ENCODE results near the gene ABL1.
"Not testable (repeated sequence)": the region's sequence is repeated elsewhere in the genome, so short reads cannot be mapped to it uniquely, and the experiment has no call there.

ABL1 gene

GRCh38 chr9:130803116-130803515 is 31.9 kb upstream of the ABL1 start:
- DNase-seq (ENCODE audit: low read depth, low spot score); H3K27ac ChIP-seq (ENCODE audit: low read length); H3K9me3 ChIP-seq (ENCODE audit: control insufficient read depth, insufficient read depth, low read length); H3K36me3 ChIP-seq (ENCODE audit: control insufficient read depth, insufficient read depth, low read length); H3K4me3 ChIP-seq (ENCODE audit: low read length); H3K27me3 ChIP-seq (ENCODE audit: control insufficient read depth, insufficient read depth, low read length); H3K4me1 ChIP-seq (ENCODE audit: control insufficient read depth, insufficient read depth, low read length): not testable (repeated sequence)
- WGBS (ENCODE audit: insufficient coverage, insufficient read length): no CpG with 5 or more reads among the region's 11 CpGs

- Histone ChIP-seq H3K4me3 (ENCODE audit: low read length) (no peak overlapping the region), H3K27ac (ENCODE audit: low read length) (no peak overlapping the region), H3K36me3 (ENCODE audit: control insufficient read depth, insufficient read depth, low read length) (no peaks in the 10 kb centered on the region), H3K27me3 (ENCODE audit: control insufficient read depth, insufficient read depth, low read length) (no peaks in the 10 kb centered on the region), H3K4me1 (ENCODE audit: control insufficient read depth, insufficient read depth, low read length) (no peaks in the 10 kb centered on the region), H3K9me3 (ENCODE audit: control insufficient read depth, insufficient read depth, low read length) (no peaks in the 10 kb centered on the region)
- DNase-seq (ENCODE audit: low read depth, low spot score): no peak
- no CpG with 5 or more reads among the region's 1 CpG for WGBS (ENCODE audit: insufficient coverage, insufficient read length)
Measured at GRCh38 chr9:130805510-130806326, 29.3 kb upstream of the ABL1 start.

- H3K9me3 ChIP-seq (ENCODE audit: control insufficient read depth, insufficient read depth, low read length): no peaks in the 10 kb centered on the region
- H3K27ac ChIP-seq (ENCODE audit: low read length): no peak overlapping the region
- no peak for DNase-seq (ENCODE audit: low read depth, low spot score)
- no peaks in the 10 kb centered on the region for H3K36me3 ChIP-seq (ENCODE audit: control insufficient read depth, insufficient read depth, low read length)
- no CpG with 5 or more reads among the region's 1 CpG for WGBS (ENCODE audit: insufficient coverage, insufficient read length)
- H3K27me3 ChIP-seq (ENCODE audit: control insufficient read depth, insufficient read depth, low read length): no peaks in the 10 kb centered on the region
- no peaks in the 10 kb centered on the region for H3K4me1 ChIP-seq (ENCODE audit: control insufficient read depth, insufficient read depth, low read length)
- H3K4me3 ChIP-seq (ENCODE audit: low read length): no peak overlapping the region
Measured at GRCh38 chr9:130806327-130806716, 28.7 kb upstream of the ABL1 start.

GRCh38 chr9:130810609-130811136 is 24.4 kb upstream of the ABL1 start:
- no peak overlapping the region for H3K27ac ChIP-seq (ENCODE audit: low read length)
- H3K36me3 ChIP-seq (ENCODE audit: control insufficient read depth, insufficient read depth, low read length): no peaks in the 10 kb centered on the region
- H3K27me3 ChIP-seq (ENCODE audit: control insufficient read depth, insufficient read depth, low read length): no peaks in the 10 kb centered on the region
- no peak for DNase-seq (ENCODE audit: low read depth, low spot score)
- H3K4me1 ChIP-seq (ENCODE audit: control insufficient read depth, insufficient read depth, low read length): no peaks in the 10 kb centered on the region
- no peak overlapping the region for H3K4me3 ChIP-seq (ENCODE audit: low read length)
- no peaks in the 10 kb centered on the region for H3K9me3 ChIP-seq (ENCODE audit: control insufficient read depth, insufficient read depth, low read length)

- DNase-seq (ENCODE audit: low read depth, low spot score): no peak
- Histone ChIP-seq H3K4me1 (ENCODE audit: control insufficient read depth, insufficient read depth, low read length) (no peaks in the 10 kb centered on the region), H3K27ac (ENCODE audit: low read length) (no peak overlapping the region), H3K4me3 (ENCODE audit: low read length) (no peak overlapping the region), H3K27me3 (ENCODE audit: control insufficient read depth, insufficient read depth, low read length) (no peaks in the 10 kb centered on the region), H3K9me3 (ENCODE audit: control insufficient read depth, insufficient read depth, low read length) (no peaks in the 10 kb centered on the region), H3K36me3 (ENCODE audit: control insufficient read depth, insufficient read depth, low read length) (no peaks in the 10 kb centered on the region)
- WGBS (ENCODE audit: insufficient coverage, insufficient read length): no CpG with 5 or more reads among the region's 9 CpGs
Measured at GRCh38 chr9:130815242-130815808, 19.7 kb upstream of the ABL1 start.

- no peaks in the 10 kb centered on the region for H3K9me3 ChIP-seq (ENCODE audit: control insufficient read depth, insufficient read depth, low read length)
- no peak overlapping the region for H3K4me3 ChIP-seq (ENCODE audit: low read length)
- no peak overlapping the region for H3K27ac ChIP-seq (ENCODE audit: low read length)
- H3K4me1 ChIP-seq (ENCODE audit: control insufficient read depth, insufficient read depth, low read length): no peaks in the 10 kb centered on the region
- DNase-seq (ENCODE audit: low read depth, low spot score): no peak
- H3K36me3 ChIP-seq (ENCODE audit: control insufficient read depth, insufficient read depth, low read length): no peaks in the 10 kb centered on the region
- no peaks in the 10 kb centered on the region for H3K27me3 ChIP-seq (ENCODE audit: control insufficient read depth, insufficient read depth, low read length)
- no CpG with 5 or more reads among the region's 6 CpGs for WGBS (ENCODE audit: insufficient coverage, insufficient read length)
Measured at GRCh38 chr9:130817914-130818313, 17.1 kb upstream of the ABL1 start.

GRCh38 chr9:130820135-130820738 is 14.8 kb upstream of the ABL1 start:
- peaks cover 3% of the 10 kb centered on the region for H3K4me1 ChIP-seq (ENCODE audit: control insufficient read depth, insufficient read depth, low read length)
- no peak for DNase-seq (ENCODE audit: low read depth, low spot score)
- no peak overlapping the region for H3K4me3 ChIP-seq (ENCODE audit: low read length)
- H3K36me3 ChIP-seq (ENCODE audit: control insufficient read depth, insufficient read depth, low read length): no peaks in the 10 kb centered on the region
- H3K9me3 ChIP-seq (ENCODE audit: control insufficient read depth, insufficient read depth, low read length): no peaks in the 10 kb centered on the region
- no peak overlapping the region for H3K27ac ChIP-seq (ENCODE audit: low read length)
- WGBS (ENCODE audit: insufficient coverage, insufficient read length): no CpG with 5 or more reads among the region's 5 CpGs
- H3K27me3 ChIP-seq (ENCODE audit: control insufficient read depth, insufficient read depth, low read length): no peaks in the 10 kb centered on the region

GRCh38 chr9:130823435-130823834 is 11.6 kb upstream of the ABL1 start:
- DNase-seq (ENCODE audit: low read depth, low spot score): no peak
- Histone ChIP-seq H3K36me3 (ENCODE audit: control insufficient read depth, insufficient read depth, low read length) (no peaks in the 10 kb centered on the region), H3K4me3 (ENCODE audit: low read length) (no peak overlapping the region), H3K27me3 (ENCODE audit: control insufficient read depth, insufficient read depth, low read length) (no peaks in the 10 kb centered on the region), H3K4me1 (ENCODE audit: control insufficient read depth, insufficient read depth, low read length) (peaks cover 4% of the 10 kb centered on the region), H3K9me3 (ENCODE audit: control insufficient read depth, insufficient read depth, low read length) (no peaks in the 10 kb centered on the region), H3K27ac (ENCODE audit: low read length) (no peak overlapping the region)
- WGBS (ENCODE audit: insufficient coverage, insufficient read length): no CpG with 5 or more reads among the region's 6 CpGs

- Histone ChIP-seq H3K9me3 (ENCODE audit: control insufficient read depth, insufficient read depth, low read length) (no peaks in the 10 kb centered on the region), H3K36me3 (ENCODE audit: control insufficient read depth, insufficient read depth, low read length) (no peaks in the 10 kb centered on the region), H3K4me1 (ENCODE audit: control insufficient read depth, insufficient read depth, low read length) (peaks cover 4% of the 10 kb centered on the region), H3K4me3 (ENCODE audit: low read length) (no peak overlapping the region), H3K27me3 (ENCODE audit: control insufficient read depth, insufficient read depth, low read length) (no peaks in the 10 kb centered on the region), H3K27ac (ENCODE audit: low read length) (no peak overlapping the region)
- WGBS (ENCODE audit: insufficient coverage, insufficient read length): no CpG with 5 or more reads among the region's 2 CpGs
- no peak for DNase-seq (ENCODE audit: low read depth, low spot score)
Measured at GRCh38 chr9:130824079-130824478, 11.0 kb upstream of the ABL1 start.

GRCh38 chr9:130824643-130825350 is 10.3 kb upstream of the ABL1 start:
- H3K4me1 ChIP-seq (ENCODE audit: control insufficient read depth, insufficient read depth, low read length): peaks cover 4% of the 10 kb centered on the region
- no peaks in the 10 kb centered on the region for H3K9me3 ChIP-seq (ENCODE audit: control insufficient read depth, insufficient read depth, low read length)
- no peaks in the 10 kb centered on the region for H3K27me3 ChIP-seq (ENCODE audit: control insufficient read depth, insufficient read depth, low read length)
- no peak overlapping the region for H3K4me3 ChIP-seq (ENCODE audit: low read length)
- no peak for DNase-seq (ENCODE audit: low read depth, low spot score)
- peak overlapping the region; percentile 51 for H3K27ac ChIP-seq (ENCODE audit: low read length)
- WGBS (ENCODE audit: insufficient coverage, insufficient read length): no CpG with 5 or more reads among the region's 4 CpGs
- no peaks in the 10 kb centered on the region for H3K36me3 ChIP-seq (ENCODE audit: control insufficient read depth, insufficient read depth, low read length)

All from iPS DF 6.9 (cell line).